K562 (cell line): Measurements from ENCODE around the gene RNU6-1. TPM values are rescaled to one million over a fixed set of nuclear protein-coding genes. Genes with fewer than 3 reads are reported as not detected.

ENCODE experiments used
- ATAC-seq: fragments of 200-7000 bp; cut with Tn5 transposase; 3 replicates; pipeline ENCODE4 v1.9.1; 2020; ENCODE audit warnings: moderate library complexity
- BruUV-seq: library from RNA; stranded (reverse); fragments of 400-500 nt; replicated peaks from 2 replicates; lab custom pipeline; 2021; lab: Mats Ljungman, UMichigan
- CTCF ChIA-PET: fragments of 300-600 bp; formaldehyde crosslinking; extraction: SDS; loops from one replicate; lab custom pipeline; 2021; ENCODE audit warnings: low intra/inter-chr PET ratio; lab: Yijun Ruan, JAX
- POLR2A ChIA-PET: fragments of 300-600, 350-650 bp; sonication (Branson Sonifier 250); formaldehyde crosslinking; extraction: SDS; loops from one replicate; lab custom pipeline; 2021; ENCODE audit warnings: antibody characterized with exemption, inconsistent platforms; lab: Yijun Ruan, JAX
- DNase-seq, 4 experiments: peaks; one replicate each; pipeline versions ENCODE4 v3.0.0 to v3.0.0-alpha.2; 2011 to 2018; ENCODE audit warnings: low spot score in 3 of 4, mixed read lengths in 3 of 4; ENCODE audit errors: extremely low read depth in 1 of 4
- FAIRE-seq: peaks from 2 replicates; lab custom pipeline; 2011; peaks lifted over from hg19 to GRCh38; lab: Jason Lieb, UNC
- H2AFZ ChIP-seq: 2 replicates; pipeline ENCODE4 v1.6.0; 2011; ENCODE audit warnings: low read depth, low read length, control low read depth, inconsistent platforms
- H3K27ac ChIP-seq: fragments of 200-600 bp; 3 replicates; pipeline ENCODE4 v1.8.0; 2011; ENCODE audit warnings: low read depth, mild to moderate bottlenecking, control low read depth, inconsistent platforms, low read length, moderate library complexity, mixed read lengths; ENCODE audit errors: extremely low read depth
- H3K27me3 ChIP-seq, 2 experiments: fragments of 300-600 bp in 1 of 2; 2 replicates in 1 of 2; 3 replicates in 1 of 2; pipeline versions ENCODE4 v1.6.0 to v1.8.0; 2011; ENCODE audit warnings: inconsistent platforms in 2 of 2, low read length in 2 of 2, mild to moderate bottlenecking in 1 of 2, mixed read lengths in 1 of 2, moderate library complexity in 1 of 2; ENCODE audit not compliant: control insufficient read depth in 2 of 2, insufficient read depth in 2 of 2
- H3K36me3 ChIP-seq: fragments of 300-600 bp; 3 replicates; pipeline ENCODE4 v1.8.0; 2011; ENCODE audit warnings: mild to moderate bottlenecking, low read length, inconsistent platforms; ENCODE audit not compliant: control insufficient read depth, insufficient read depth
- H3K4me1 ChIP-seq, 2 experiments: fragments of 200-600 bp in 1 of 2; replicated peaks in 1 of 2; 2 replicates in 1 of 2; 3 replicates in 1 of 2; pipeline versions ENCODE4 v1.5.1 to v1.8.0; 2011; ENCODE audit warnings: inconsistent platforms in 2 of 2, low read length in 2 of 2, mild to moderate bottlenecking in 1 of 2, mixed read lengths in 1 of 2, moderate library complexity in 1 of 2; ENCODE audit not compliant: control insufficient read depth in 2 of 2, insufficient read depth in 2 of 2
- H3K4me2 ChIP-seq: 2 replicates; pipeline ENCODE4 v1.6.1; 2011; ENCODE audit warnings: low read length, control low read depth, inconsistent platforms, mixed read lengths; ENCODE audit not compliant: insufficient read depth
- H3K4me3 ChIP-seq: fragments of 200-600 bp; sonication (generic), shearing (Covaris generic); 2 replicates; pipeline ENCODE4 v1.5.1; 2016; ENCODE audit warnings: control low read depth, inconsistent platforms
- H3K79me2 ChIP-seq: fragments of 200-600 bp; 3 replicates; pipeline ENCODE4 v1.8.0; 2011; ENCODE audit warnings: low read length, inconsistent platforms; ENCODE audit not compliant: control insufficient read depth, insufficient read depth
- H3K9ac ChIP-seq, 2 experiments: 2 replicates each; pipeline versions ENCODE4 v1.6.0 to v1.6.1; 2011; ENCODE audit warnings: low read depth in 2 of 2, low read length in 2 of 2, control low read depth in 1 of 2, inconsistent platforms in 1 of 2, mild to moderate bottlenecking in 1 of 2, mixed read lengths in 1 of 2; ENCODE audit not compliant: insufficient read depth in 1 of 2
- H3K9me1 ChIP-seq: one replicate; pipeline ENCODE4 v1.6.0; 2011; ENCODE audit warnings: inconsistent platforms, mild to moderate bottlenecking, low read length, moderate library complexity; ENCODE audit not compliant: control insufficient read depth, insufficient read depth
- H3K9me3 ChIP-seq: replicated peaks from 2 replicates; pipeline ENCODE4 v1.5.1; 2011; ENCODE audit warnings: low read depth, low read length, inconsistent platforms; ENCODE audit not compliant: control insufficient read depth, insufficient read depth
- H4K20me1 ChIP-seq: replicated peaks from 2 replicates; pipeline ENCODE4 v1.6.1; 2011; ENCODE audit warnings: low read length, inconsistent platforms, mixed read lengths; ENCODE audit not compliant: control insufficient read depth, insufficient read depth
- ELF4 ChIP-seq: fragments of 450-650 bp; formaldehyde crosslinking; IDR thresholded peaks from 2 replicates; pipeline ENCODE4 v1.4.0; 2022; ENCODE audit warnings: missing genetic modification characterization
- HOXB6 ChIP-seq: fragments of 250-450 bp; sonication (Bioruptor Pico); IDR thresholded peaks from 2 replicates; pipeline ENCODE4 v1.5.1; 2022; ENCODE audit warnings: mild to moderate bottlenecking, borderline replicate concordance
- KAT8 ChIP-seq: fragments of 450-650 bp; IDR thresholded peaks from 2 replicates; pipeline ENCODE4 v1.6.1; 2016; ENCODE audit warnings: low read depth, mild to moderate bottlenecking
- TBP ChIP-seq: optimal IDR thresholded peaks from 2 replicates; pipeline ENCODE3; 2011; ENCODE audit warnings: low read depth, low read length, improper control_type of control experiment
- ZNF707 ChIP-seq: fragments of 250-450 bp; sonication (Bioruptor Pico); conservative IDR thresholded peaks from 2 replicates; pipeline ENCODE4 v1.8.0; 2022; ENCODE audit warnings: inconsistent platforms, mild to moderate bottlenecking, moderate library complexity
- WGBS: fragments of 100-300 bp; shearing (Covaris generic); methylation state at CpG from one replicate; pipeline ENCODE4 v1.1.6; 2016; ENCODE audit warnings: low coverage, mixed read lengths; ENCODE audit not compliant: insufficient coverage; ENCODE audit errors: missing lambda C conversion rate; 5-methylcytosine and 5-hydroxymethylcytosine counted together
- in situ Hi-C: fragments of 300-500 bp; cut with MboI; formaldehyde crosslinking; loops from 4 replicates; pipeline ENCODE4 v1.15.0; 2018; ENCODE audit warnings: inconsistent platforms, mixed read lengths
- intact Hi-C: fragments of 100-400 bp; cut with micrococcal nuclease; formaldehyde crosslinking; loops from 2 replicates; pipeline ENCODE4 v1.14.2; 2022
- polyA plus RNA-seq, 8 experiments: library from polyadenylated mRNA; depleted of rRNA in 4 of 8; stranded (reverse) in 5 of 8; unstranded in 3 of 8; fragments of >200 nt; fragmentation: Nextera tagmentation in 2 of 8; fragmentation: Illumina TruSeq in 1 of 8; extraction: Ambion mirVana in 2 of 8; extraction: Trizol in 1 of 8; gene quantifications; 2 replicates each; pipeline versions ENCODE4 v1.2.1 to v1.2.3, GENCODE V29; 2011 to 2014; ENCODE audit warnings: inconsistent platforms in 1 of 8, missing spikeins in 1 of 8
- total RNA-seq, 7 experiments: library from RNA; depleted of rRNA in 6 of 7; stranded (reverse); fragments of >200 nt in 6 of 7; fragmentation: Illumina TruSeq in 2 of 7; extraction: Trizol in 2 of 7; gene quantifications; 2 replicates each; pipeline versions ENCODE4 v1.2.1 to v1.2.3, GENCODE V29; 2011 to 2021; ENCODE audit warnings: low replicate concordance in 1 of 7
- TF ChIP-seq, protein P1 (sequence below): fragments of 450-650 bp; IDR thresholded peaks from 2 replicates; pipeline ENCODE4 v1.6.1; 2016; ENCODE audit warnings: borderline replicate concordance
- TF ChIP-seq, protein P2 (sequence below), 2 experiments: fragments of 450-650 bp; formaldehyde crosslinking in 1 of 2; IDR thresholded peaks; 2 replicates each; pipeline versions ENCODE4 v1.4.0 to v1.6.1; 2014 to 2020; ENCODE audit warnings: mild to moderate bottlenecking in 2 of 2, borderline replicate concordance in 1 of 2, low read depth in 1 of 2
- TF ChIP-seq, protein P3 (sequence below): fragments of 450-650 bp; IDR thresholded peaks from 2 replicates; pipeline ENCODE4 v1.6.1; 2014; ENCODE audit warnings: low read depth, mild to moderate bottlenecking, moderate library complexity, borderline replicate concordance

Gene RNU6-1
- total and polyA plus RNA-seq, 9 of the 15 experiments (the other 6 are each of a cell fraction or from before 2014, with no cell fraction given) = not detected

- in situ Hi-C loops = no loop called here
- Histone ChIP-seq H3K9me1 (no peaks in the 10 kb centered on the region), H3K9ac (no peak overlapping the region), H4K20me1 (no peaks in the 10 kb centered on the region; the same call in 1 of the 2 replicates), H3K4me1 (peaks cover 8 to 15% of the 10 kb centered on the region in 2 experiments; a peak in 3 of 5 replicates)
- ATAC-seq (no peak), DNase-seq (no peak)
- no TSS peak for BruUV-seq
- CTCF ChIA-PET = no interaction called here
- TF ChIP-seq ELF4 (CRISPR knock-in tag) (no peak), TBP (no peak), HOXB6 (CRISPR knock-in tag) (no peak), KAT8 (no peak), ZNF707 (CRISPR knock-in tag) (0 out of 2 replicates have a peak, but pooled peaks have one; percentile 19)
- TF ChIP-seq, protein P1, sequence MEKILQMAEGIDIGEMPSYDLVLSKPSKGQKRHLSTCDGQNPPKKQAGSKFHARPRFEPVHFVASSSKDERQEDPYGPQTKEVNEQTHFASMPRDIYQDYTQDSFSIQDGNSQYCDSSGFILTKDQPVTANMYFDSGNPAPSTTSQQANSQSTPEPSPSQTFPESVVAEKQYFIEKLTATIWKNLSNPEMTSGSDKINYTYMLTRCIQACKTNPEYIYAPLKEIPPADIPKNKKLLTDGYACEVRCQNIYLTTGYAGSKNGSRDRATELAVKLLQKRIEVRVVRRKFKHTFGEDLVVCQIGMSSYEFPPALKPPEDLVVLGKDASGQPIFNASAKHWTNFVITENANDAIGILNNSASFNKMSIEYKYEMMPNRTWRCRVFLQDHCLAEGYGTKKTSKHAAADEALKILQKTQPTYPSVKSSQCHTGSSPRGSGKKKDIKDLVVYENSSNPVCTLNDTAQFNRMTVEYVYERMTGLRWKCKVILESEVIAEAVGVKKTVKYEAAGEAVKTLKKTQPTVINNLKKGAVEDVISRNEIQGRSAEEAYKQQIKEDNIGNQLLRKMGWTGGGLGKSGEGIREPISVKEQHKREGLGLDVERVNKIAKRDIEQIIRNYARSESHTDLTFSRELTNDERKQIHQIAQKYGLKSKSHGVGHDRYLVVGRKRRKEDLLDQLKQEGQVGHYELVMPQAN = no peak
- TF ChIP-seq, protein P2, sequence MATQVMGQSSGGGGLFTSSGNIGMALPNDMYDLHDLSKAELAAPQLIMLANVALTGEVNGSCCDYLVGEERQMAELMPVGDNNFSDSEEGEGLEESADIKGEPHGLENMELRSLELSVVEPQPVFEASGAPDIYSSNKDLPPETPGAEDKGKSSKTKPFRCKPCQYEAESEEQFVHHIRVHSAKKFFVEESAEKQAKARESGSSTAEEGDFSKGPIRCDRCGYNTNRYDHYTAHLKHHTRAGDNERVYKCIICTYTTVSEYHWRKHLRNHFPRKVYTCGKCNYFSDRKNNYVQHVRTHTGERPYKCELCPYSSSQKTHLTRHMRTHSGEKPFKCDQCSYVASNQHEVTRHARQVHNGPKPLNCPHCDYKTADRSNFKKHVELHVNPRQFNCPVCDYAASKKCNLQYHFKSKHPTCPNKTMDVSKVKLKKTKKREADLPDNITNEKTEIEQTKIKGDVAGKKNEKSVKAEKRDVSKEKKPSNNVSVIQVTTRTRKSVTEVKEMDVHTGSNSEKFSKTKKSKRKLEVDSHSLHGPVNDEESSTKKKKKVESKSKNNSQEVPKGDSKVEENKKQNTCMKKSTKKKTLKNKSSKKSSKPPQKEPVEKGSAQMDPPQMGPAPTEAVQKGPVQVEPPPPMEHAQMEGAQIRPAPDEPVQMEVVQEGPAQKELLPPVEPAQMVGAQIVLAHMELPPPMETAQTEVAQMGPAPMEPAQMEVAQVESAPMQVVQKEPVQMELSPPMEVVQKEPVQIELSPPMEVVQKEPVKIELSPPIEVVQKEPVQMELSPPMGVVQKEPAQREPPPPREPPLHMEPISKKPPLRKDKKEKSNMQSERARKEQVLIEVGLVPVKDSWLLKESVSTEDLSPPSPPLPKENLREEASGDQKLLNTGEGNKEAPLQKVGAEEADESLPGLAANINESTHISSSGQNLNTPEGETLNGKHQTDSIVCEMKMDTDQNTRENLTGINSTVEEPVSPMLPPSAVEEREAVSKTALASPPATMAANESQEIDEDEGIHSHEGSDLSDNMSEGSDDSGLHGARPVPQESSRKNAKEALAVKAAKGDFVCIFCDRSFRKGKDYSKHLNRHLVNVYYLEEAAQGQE (IDR thresholded peaks at IDR 0.05; ENCODE audit: borderline replicate concordance) = no peak
- TF ChIP-seq, protein P2 (CRISPR knock-in tag; IDR thresholded peaks at IDR 0.05; ENCODE audit: low read depth) = no peak
- TF ChIP-seq, protein P3, sequence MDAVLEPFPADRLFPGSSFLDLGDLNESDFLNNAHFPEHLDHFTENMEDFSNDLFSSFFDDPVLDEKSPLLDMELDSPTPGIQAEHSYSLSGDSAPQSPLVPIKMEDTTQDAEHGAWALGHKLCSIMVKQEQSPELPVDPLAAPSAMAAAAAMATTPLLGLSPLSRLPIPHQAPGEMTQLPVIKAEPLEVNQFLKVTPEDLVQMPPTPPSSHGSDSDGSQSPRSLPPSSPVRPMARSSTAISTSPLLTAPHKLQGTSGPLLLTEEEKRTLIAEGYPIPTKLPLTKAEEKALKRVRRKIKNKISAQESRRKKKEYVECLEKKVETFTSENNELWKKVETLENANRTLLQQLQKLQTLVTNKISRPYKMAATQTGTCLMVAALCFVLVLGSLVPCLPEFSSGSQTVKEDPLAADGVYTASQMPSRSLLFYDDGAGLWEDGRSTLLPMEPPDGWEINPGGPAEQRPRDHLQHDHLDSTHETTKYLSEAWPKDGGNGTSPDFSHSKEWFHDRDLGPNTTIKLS = no peak
- TF ChIP-seq, all 486 proteins: peak for 1
- no peak overlapping the region for H3K27ac ChIP-seq
- peak; percentile 11 for FAIRE-seq
- H3K4me2 ChIP-seq = no peak overlapping the region
- no peak overlapping the region for H2AFZ ChIP-seq
- no peak overlapping the region for H3K4me3 ChIP-seq
- no peaks in the 10 kb centered on the region for H3K36me3 ChIP-seq
- POLR2A ChIA-PET = interaction anchor here (1.1 kb wide), 1 partner anchor 12 kb away, joined by 3 read pairs; no protein-coding TSS in a partner anchor
- WGBS = 47% methylated on average over 4 of the region's 4 CpGs
- intact Hi-C loops = no loop called here
- no peaks in the 10 kb centered on the region for H3K27me3 ChIP-seq
- no peaks in the 10 kb centered on the region for H3K9me3 ChIP-seq
- H3K79me2 ChIP-seq = no peaks in the 10 kb centered on the region
Measured at GRCh38 chr15:67796196-67797127, 43.4 kb downstream of the RNU6-1 start.
